H7 (cell line): ENCODE data around the gene PDK4. TPM values are rescaled to one million over a fixed set of nuclear protein-coding genes. Genes with fewer than 3 reads are reported as not detected.

ENCODE experiments used
- DNase-seq: peaks from one replicate; pipeline ENCODE4 v3.0.0; 2012
- H3K27me3 ChIP-seq: 2 replicates; pipeline ENCODE4 v1.6.0; 2011; ENCODE audit warnings: mild to moderate bottlenecking, low read length; ENCODE audit not compliant: control insufficient read depth, insufficient read depth
- H3K36me3 ChIP-seq: replicated peaks from 2 replicates; pipeline ENCODE4 v1.5.1; 2011; ENCODE audit warnings: low read length; ENCODE audit not compliant: control insufficient read depth, insufficient read depth
- H3K4me3 ChIP-seq: 2 replicates; pipeline ENCODE4 v1.5.1; 2011; ENCODE audit warnings: low read depth, mild to moderate bottlenecking, control low read depth, low read length, moderate library complexity; ENCODE audit not compliant: insufficient read depth
- total RNA-seq: library from RNA; depleted of rRNA; stranded (reverse); fragments of >200 nt; shearing (Covaris generic); gene quantifications from 2 replicates; pipeline ENCODE4 v1.2.3, GENCODE V29; 2014

The PDK4 gene
- total RNA-seq, 1 experiment from 2014 or later, result 0.62 TPM

DNA sequence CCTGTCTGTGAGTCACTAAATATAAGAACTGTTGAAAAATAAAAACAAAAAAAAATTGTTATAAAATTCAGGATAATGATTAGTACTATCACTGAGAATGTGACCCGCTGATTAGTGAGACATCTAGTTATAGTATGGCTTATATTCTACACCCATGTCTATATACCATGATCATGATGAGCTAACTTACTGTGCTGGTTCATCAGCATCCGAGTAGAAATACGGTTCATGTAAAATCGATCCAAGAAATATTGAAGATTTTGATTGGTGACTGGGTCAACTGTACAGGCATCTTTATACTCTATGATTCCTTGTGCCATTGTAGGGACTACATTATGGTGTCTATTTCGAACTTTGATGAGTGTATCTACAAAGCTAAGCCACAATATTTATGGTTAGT lies 3.7 kb downstream of the PDK4 start:
- Histone ChIP-seq H3K4me3 (no peak overlapping the region), H3K36me3 (no peaks in the 10 kb centered on the region), H3K27me3 (peaks cover 24% of the 10 kb centered on the region)
- DNase-seq, result no peak

DNA sequence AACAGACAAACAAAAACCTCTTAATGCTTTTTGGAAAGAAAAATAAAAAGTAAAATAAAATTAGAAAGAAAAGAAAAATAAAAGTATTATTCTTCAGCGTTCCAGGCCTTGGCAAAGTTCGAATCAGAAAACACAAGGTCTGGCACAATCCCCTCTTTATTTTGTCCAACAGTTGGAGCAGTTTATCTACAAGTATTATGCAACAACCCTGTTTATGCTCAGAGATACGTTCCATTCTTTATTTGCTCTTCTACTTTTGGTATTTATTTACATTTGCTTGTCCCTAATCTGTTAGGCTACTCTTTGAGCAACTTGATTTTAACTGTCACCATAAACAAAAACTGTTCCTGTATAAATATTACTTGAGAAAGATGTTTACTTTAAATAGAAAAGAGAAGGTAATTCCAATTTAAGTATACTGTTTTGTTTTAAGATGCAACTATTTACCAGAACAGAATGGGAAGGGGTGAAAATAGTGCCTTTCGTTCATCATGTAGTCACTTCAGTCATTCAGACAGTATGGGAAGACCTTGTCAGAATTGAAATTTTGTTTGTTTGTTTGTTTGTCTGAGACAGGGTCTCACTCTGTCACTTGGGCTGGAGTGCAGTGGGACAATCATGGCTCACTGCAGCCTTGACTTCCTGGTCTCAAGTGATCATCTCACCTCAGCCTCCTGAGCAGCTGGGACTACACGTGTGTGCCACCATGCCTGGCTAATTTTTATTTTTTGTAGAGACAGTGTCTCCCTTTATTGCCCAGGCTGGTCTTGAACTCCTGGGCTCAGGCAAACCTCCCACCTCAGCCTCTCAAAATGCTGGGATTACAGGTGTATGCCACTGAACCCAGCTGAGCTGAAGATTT lies 5.7 kb downstream of the PDK4 start:
- Histone ChIP-seq H3K27me3 (peaks cover 10% of the 10 kb centered on the region), H3K4me3 (no peak overlapping the region), H3K36me3 (no peaks in the 10 kb centered on the region)
- DNase-seq, result no peak

DNA sequence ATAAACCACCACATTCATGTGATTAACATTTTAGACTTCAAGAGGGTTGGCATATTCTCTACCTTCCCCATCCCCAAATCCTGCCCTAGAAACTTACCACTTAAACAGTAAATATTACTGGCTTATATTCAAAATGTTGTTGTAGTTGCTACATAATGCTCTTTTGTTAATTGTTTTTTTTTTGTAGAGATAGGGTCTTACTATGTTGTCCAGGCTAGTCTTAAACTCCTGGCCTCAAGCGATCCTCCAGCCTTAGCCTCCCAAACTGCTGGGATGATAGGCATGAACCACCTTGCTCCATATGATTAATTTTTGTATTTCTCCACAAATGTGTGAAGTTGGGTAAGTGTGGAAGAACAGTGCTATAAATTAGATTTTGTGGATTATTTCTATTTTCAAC lies 6.5 kb downstream of the PDK4 start:
- Histone ChIP-seq H3K27me3 (peaks cover 2% of the 10 kb centered on the region), H3K36me3 (no peaks in the 10 kb centered on the region), H3K4me3 (no peak overlapping the region)
- DNase-seq, result no peak

DNA sequence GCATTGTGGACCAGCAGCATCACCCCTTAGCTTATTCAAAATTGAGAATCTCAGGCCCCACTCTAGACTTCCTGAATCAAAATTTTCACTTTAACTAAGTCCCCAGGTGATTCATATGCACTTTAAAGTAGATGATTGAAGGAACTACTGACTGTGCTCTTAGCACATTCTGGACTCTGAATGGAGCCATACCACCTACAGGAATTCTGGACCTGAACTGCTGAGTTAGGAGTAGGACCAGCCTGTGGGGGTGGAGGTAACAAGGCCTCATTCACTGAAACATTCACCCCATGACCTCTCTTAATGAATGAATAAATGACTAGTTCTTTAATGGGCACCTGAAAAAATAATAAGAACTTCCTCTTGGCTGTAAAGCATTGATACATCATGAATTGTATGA lies 7.3 kb downstream of the PDK4 start:
- no peak overlapping the region for H3K4me3 ChIP-seq
- no peaks in the 10 kb centered on the region for H3K36me3 ChIP-seq
- no peaks in the 10 kb centered on the region for H3K27me3 ChIP-seq
- DNase-seq, result no peak

GRCh38 chr7:95586951-95587301 lies 9.4 kb downstream of the PDK4 start:
- Histone ChIP-seq H3K4me3 (no peak overlapping the region), H3K27me3 (no peaks in the 10 kb centered on the region), H3K36me3 (no peaks in the 10 kb centered on the region)
- DNase-seq, result no peak

GRCh38 chr7:95585426-95585789 lies 10.9 kb downstream of the PDK4 start:
- DNase-seq, result no peak
- Histone ChIP-seq H3K4me3 (no peak overlapping the region), H3K36me3 (no peaks in the 10 kb centered on the region), H3K27me3 (no peaks in the 10 kb centered on the region)

DNA sequence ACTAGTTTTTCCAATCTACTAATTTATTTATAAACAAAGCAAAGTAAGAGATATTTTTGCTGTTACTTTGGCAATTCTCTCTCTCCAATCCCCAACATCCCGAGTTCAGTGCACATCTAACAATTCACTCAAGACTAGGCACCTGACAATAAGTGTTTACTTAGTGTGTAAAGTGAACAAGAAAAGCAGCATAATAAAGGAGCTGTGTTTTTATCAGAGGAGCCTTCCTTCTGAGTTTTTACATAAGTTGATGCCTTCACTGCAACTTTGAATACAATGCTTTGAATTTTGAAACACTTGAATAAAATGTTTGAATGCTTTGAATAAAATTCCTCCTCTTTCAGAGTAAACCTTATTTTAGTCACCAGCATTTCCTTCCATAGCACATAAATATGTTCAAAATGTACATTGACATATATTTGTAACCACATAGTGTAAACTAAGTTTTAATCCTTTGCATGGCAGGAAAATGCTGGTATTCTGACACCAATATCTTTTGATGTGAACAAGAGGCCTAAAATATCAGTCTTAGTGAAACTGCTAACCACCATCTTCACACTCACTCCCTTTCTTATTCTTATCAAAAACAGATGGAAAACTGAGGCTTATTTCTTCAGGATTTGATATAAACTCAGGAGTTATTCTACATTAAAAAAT lies 11.4 kb downstream of the PDK4 start:
- H3K4me3 ChIP-seq, result no peak overlapping the region
- no peaks in the 10 kb centered on the region for H3K36me3 ChIP-seq
- no peaks in the 10 kb centered on the region for H3K27me3 ChIP-seq
- DNase-seq, result no peak

GRCh38 chr7:95583834-95584621 lies 12.3 kb downstream of the PDK4 start:
- H3K36me3 ChIP-seq, result no peaks in the 10 kb centered on the region
- no peak for DNase-seq
- H3K27me3 ChIP-seq, result no peaks in the 10 kb centered on the region
- H3K4me3 ChIP-seq, result no peak overlapping the region

DNA sequence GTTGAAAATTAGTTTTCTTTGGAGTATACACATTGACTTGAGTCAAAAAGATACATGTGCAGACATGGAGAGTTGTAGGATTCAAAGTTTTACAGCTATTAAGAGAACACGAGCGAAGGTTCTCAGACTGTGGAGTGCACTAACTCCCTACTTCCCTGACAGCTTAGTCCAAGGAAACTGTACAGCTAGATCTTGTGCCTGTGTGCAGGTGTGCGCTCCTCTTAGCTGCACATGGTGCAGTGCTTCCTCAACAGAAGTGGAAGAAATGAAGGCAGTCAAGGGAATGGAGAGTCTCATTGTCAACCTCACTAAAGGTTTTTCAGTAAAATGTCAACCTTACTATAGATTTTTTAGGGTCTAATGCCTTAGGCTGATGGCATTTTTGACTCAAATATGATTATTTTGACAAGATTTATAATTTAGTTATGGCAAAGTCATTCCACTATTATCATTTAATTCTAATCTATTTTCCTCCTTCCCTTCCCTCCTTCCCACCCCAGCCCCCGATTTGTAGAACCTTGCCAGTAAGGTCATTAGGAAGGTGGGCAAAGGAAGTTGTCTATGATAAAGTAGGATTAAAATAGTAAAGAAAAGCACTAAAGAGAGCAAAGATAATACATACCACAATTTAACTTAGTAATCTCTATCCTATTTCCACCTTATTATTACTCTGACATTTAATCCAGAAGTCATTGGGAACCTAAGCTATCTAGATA lies 13.6 kb downstream of the PDK4 start:
- no peak overlapping the region for H3K4me3 ChIP-seq
- no peaks in the 10 kb centered on the region for H3K27me3 ChIP-seq
- H3K36me3 ChIP-seq, result no peaks in the 10 kb centered on the region
- DNase-seq, result no peak

- DNase-seq, result no peak
- no peaks in the 10 kb centered on the region for H3K36me3 ChIP-seq
- no peaks in the 10 kb centered on the region for H3K27me3 ChIP-seq
- no peak overlapping the region for H3K4me3 ChIP-seq
Measured at GRCh38 chr7:95581467-95581866, 14.8 kb downstream of the PDK4 start.

DNA sequence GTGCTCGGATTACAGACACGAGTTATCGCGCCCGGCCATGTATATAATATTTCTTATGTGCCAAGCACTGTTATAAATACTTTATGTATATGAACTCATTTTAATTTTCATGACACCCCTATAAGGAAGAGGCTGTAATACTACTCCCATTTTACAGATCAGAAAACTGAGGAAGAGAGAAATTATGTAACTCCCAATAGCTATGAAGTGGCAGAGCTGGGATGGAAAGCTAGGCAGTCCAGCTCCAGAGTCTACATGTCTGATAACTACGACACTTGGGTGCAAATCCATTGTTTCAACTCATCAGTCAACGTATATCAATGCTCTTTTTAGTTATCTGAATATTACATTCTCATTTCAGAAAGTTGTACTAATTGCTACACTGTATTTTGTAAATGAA lies 17.0 kb downstream of the PDK4 start:
- no peak for DNase-seq

DNA sequence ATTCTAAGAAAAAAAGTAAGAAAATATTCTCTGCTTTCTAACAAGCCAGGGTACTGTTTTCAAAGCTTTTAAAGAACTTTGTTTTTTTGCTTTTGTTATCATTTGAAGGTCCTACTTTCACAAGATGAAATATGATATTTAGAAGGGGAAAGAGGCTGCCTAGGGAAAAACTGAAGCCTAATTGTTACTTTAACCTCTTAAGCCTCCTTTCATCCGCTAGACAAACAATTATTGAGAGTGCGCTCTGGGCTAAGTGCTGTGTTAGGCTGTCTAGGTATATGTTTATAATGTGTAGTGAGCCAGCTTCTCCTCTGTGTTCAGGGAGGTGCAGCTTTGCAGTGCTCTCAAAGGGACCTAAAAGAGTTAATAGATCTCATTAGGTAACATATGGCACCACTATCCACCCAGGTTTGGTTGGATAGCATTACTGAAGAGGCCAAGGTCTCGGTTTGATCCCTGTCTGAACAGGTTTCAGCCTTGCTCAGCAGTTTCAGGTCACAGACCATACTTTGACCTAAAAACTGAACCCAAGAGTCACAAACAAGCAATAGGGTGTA lies 17.9 kb downstream of the PDK4 start:
- no peaks in the 10 kb centered on the region for H3K27me3 ChIP-seq
- DNase-seq, result no peak

More for the DNA sequence above, 17.0 kb downstream of the PDK4 start:
- Histone ChIP-seq H3K36me3 (no peaks in the 10 kb centered on the region), H3K27me3 (no peaks in the 10 kb centered on the region), H3K4me3 (no peak overlapping the region)

GRCh38 chr7:95577137-95577536 lies 19.2 kb downstream of the PDK4 start:
- Histone ChIP-seq H3K36me3 (no peaks in the 10 kb centered on the region), H3K4me3 (no peak overlapping the region), H3K27me3 (no peaks in the 10 kb centered on the region)
- DNase-seq, result peak; percentile 32

More for the DNA sequence above, 17.9 kb downstream of the PDK4 start:
- no peaks in the 10 kb centered on the region for H3K36me3 ChIP-seq
- no peak overlapping the region for H3K4me3 ChIP-seq

DNA sequence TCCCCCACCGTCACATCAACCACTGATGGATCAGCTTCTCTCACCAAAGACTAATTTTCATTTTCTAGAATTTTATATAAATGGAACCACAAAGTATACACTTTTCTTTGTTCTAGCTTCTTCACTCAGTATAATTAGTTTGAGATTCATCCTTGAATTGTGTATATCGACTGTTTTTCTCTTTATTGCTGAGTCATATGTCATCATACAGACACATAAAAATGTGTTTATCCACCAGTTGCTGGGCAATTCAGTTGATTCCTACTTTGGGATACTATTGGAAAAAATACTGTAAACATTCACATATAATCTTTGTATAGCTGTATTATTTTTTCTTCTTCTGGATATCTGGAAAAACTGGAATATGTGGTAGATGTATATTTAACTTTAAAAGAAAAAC lies 26.6 kb downstream of the PDK4 start:
- no peak for DNase-seq
- Histone ChIP-seq H3K4me3 (no peak overlapping the region), H3K36me3 (no peaks in the 10 kb centered on the region), H3K27me3 (no peaks in the 10 kb centered on the region)
